Panc1 (cell line): ENCODE data around the gene OPHN1. TPM values are rescaled to one million over a fixed set of nuclear protein-coding genes. Genes with fewer than 3 reads are reported as not detected.

Experiments used
- ATAC-seq: fragments of 200-7000 bp; cut with Tn5 transposase; 2 replicates; pipeline ENCODE4 v1.9.1; 2020; ENCODE audit warnings: mild to moderate bottlenecking, moderate library complexity
- BruUV-seq: library from RNA; stranded (reverse); fragments of 400-500 nt; replicated peaks from 2 replicates; lab custom pipeline; 2021; lab: Mats Ljungman, UMichigan
- CTCF ChIA-PET: fragments of 300-600 bp; sonication (Branson Sonifier 250); formaldehyde crosslinking; loops from one replicate; lab custom pipeline; 2022; ENCODE audit warnings: antibody characterized with exemption; lab: Charles Lee
- POLR2A ChIA-PET: fragments of 300-600 bp; sonication (Branson Sonifier 250); formaldehyde crosslinking; loops from one replicate; lab custom pipeline; 2022; ENCODE audit warnings: antibody characterized with exemption; lab: Charles Lee
- DNase-seq: peaks from one replicate; pipeline ENCODE4 v3.0.0-alpha.2; 2010; ENCODE audit warnings: low read depth, low spot score
- H3K27ac ChIP-seq: 2 replicates; pipeline ENCODE4 v1.5.1; 2011; ENCODE audit warnings: mild to moderate bottlenecking, low read length, inconsistent platforms
- H3K27me3 ChIP-seq: fragments of 200-500 bp; sonication (Bioruptor generic); 2 replicates; pipeline ENCODE4 v1.6.0; 2014; ENCODE audit warnings: low read length, inconsistent platforms; ENCODE audit not compliant: control insufficient read depth, insufficient read depth
- H3K36me3 ChIP-seq: fragments of 200-500 bp; sonication (Bioruptor generic); 2 replicates; pipeline ENCODE4 v1.5.1; 2014; ENCODE audit warnings: inconsistent platforms, mild to moderate bottlenecking, low read length, moderate library complexity; ENCODE audit not compliant: control insufficient read depth, insufficient read depth
- H3K4me1 ChIP-seq: 2 replicates; pipeline ENCODE4 v1.5.1; 2011; ENCODE audit warnings: inconsistent platforms, mild to moderate bottlenecking, low read length, moderate library complexity; ENCODE audit not compliant: control insufficient read depth, insufficient read depth
- H3K4me3 ChIP-seq, 2 experiments: 2 replicates each; pipeline ENCODE4 v1.5.1; 2011 to 2012; ENCODE audit warnings: low read depth in 2 of 2, low read length in 2 of 2, mild to moderate bottlenecking in 2 of 2, inconsistent platforms in 1 of 2, moderate library complexity in 1 of 2
- H3K9me3 ChIP-seq: fragments of 200-500 bp; sonication (Bioruptor generic); 2 replicates; pipeline ENCODE4 v1.5.1; 2014; ENCODE audit warnings: low read depth, mild to moderate bottlenecking, inconsistent platforms, low read length, moderate library complexity; ENCODE audit not compliant: control insufficient read depth, insufficient read depth
- POLR2AphosphoS5 ChIP-seq: IDR thresholded peaks from 2 replicates; pipeline ENCODE4 v1.6.1; 2012; ENCODE audit warnings: mild to moderate bottlenecking, low read depth, low read length, moderate library complexity
- SIN3A ChIP-seq: IDR thresholded peaks from 2 replicates; pipeline ENCODE4 v1.6.1; 2012; ENCODE audit warnings: low read depth, mild to moderate bottlenecking, low read length, moderate library complexity, borderline replicate concordance; ENCODE audit not compliant: insufficient read depth
- TCF7L2 ChIP-seq: IDR thresholded peaks from 2 replicates; pipeline ENCODE4 v1.6.1; 2011; ENCODE audit warnings: mild to moderate bottlenecking, low read depth, low read length, inconsistent platforms
- in situ Hi-C: cut with HindIII; loops from 2 replicates; pipeline ENCODE4 v1.10.0; 2016; ENCODE audit warnings: low sequenced_read_pairs, low pct_unique_long_range_greater_than_20kb
- intact Hi-C: fragments of 100-400 bp; cut with micrococcal nuclease; formaldehyde crosslinking; loops from one replicate; pipeline ENCODE4 v1.10.0; 2022; ENCODE audit not compliant: unreplicated experiment
- total RNA-seq: library from RNA; stranded (reverse); gene quantifications from one replicate; pipeline ENCODE4 v1.2.1, GENCODE V29; 2021; ENCODE audit not compliant: unreplicated experiment
- TF ChIP-seq, protein P1 (sequence below), 2 experiments: IDR thresholded peaks; 2 replicates each; pipeline ENCODE4 v1.6.1; 2011 to 2012; ENCODE audit warnings: low read depth in 2 of 2, control low read depth in 1 of 2, low read length in 1 of 2, mild to moderate bottlenecking in 1 of 2, moderate library complexity in 1 of 2; ENCODE audit not compliant: insufficient read depth in 1 of 2
- TF ChIP-seq, protein P2 (sequence below): fragments of 450-650 bp; IDR thresholded peaks from 2 replicates; pipeline ENCODE4 v1.5.1; 2017; ENCODE audit warnings: mild to moderate bottlenecking

OPHN1 gene
- total RNA-seq, 1 experiment from 2014 or later, result 8.8 TPM

DNA sequence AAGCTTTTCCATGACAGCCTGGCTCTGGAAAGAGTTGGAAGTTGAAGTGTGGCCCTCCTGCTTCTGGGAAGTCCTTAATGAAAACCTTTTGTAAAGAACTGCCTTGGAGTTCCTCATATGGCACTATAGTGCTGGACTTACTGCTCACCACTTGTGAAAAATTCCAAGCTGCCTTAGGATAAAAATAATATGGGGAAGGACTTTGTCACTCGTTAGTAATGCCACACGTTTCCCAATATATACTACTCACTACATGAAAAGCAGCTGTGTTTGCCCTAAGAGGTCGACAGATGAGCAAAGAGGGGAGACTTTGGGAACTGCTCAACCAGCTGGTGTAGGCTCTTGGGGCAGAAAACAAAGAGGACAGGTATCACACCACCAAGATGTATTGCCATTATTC lies 11.7 kb downstream of the OPHN1 start:
- no peak for TF ChIP-seq SIN3A
- no peak for TF ChIP-seq POLR2AphosphoS5
- TF ChIP-seq, protein P1, sequence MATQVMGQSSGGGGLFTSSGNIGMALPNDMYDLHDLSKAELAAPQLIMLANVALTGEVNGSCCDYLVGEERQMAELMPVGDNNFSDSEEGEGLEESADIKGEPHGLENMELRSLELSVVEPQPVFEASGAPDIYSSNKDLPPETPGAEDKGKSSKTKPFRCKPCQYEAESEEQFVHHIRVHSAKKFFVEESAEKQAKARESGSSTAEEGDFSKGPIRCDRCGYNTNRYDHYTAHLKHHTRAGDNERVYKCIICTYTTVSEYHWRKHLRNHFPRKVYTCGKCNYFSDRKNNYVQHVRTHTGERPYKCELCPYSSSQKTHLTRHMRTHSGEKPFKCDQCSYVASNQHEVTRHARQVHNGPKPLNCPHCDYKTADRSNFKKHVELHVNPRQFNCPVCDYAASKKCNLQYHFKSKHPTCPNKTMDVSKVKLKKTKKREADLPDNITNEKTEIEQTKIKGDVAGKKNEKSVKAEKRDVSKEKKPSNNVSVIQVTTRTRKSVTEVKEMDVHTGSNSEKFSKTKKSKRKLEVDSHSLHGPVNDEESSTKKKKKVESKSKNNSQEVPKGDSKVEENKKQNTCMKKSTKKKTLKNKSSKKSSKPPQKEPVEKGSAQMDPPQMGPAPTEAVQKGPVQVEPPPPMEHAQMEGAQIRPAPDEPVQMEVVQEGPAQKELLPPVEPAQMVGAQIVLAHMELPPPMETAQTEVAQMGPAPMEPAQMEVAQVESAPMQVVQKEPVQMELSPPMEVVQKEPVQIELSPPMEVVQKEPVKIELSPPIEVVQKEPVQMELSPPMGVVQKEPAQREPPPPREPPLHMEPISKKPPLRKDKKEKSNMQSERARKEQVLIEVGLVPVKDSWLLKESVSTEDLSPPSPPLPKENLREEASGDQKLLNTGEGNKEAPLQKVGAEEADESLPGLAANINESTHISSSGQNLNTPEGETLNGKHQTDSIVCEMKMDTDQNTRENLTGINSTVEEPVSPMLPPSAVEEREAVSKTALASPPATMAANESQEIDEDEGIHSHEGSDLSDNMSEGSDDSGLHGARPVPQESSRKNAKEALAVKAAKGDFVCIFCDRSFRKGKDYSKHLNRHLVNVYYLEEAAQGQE (IDR thresholded peaks at IDR 0.05; ENCODE audit: insufficient read depth in 1 of 2, low read depth in 2 of 2, low read length in 1 of 2), result no peak
- TF ChIP-seq, protein P2, sequence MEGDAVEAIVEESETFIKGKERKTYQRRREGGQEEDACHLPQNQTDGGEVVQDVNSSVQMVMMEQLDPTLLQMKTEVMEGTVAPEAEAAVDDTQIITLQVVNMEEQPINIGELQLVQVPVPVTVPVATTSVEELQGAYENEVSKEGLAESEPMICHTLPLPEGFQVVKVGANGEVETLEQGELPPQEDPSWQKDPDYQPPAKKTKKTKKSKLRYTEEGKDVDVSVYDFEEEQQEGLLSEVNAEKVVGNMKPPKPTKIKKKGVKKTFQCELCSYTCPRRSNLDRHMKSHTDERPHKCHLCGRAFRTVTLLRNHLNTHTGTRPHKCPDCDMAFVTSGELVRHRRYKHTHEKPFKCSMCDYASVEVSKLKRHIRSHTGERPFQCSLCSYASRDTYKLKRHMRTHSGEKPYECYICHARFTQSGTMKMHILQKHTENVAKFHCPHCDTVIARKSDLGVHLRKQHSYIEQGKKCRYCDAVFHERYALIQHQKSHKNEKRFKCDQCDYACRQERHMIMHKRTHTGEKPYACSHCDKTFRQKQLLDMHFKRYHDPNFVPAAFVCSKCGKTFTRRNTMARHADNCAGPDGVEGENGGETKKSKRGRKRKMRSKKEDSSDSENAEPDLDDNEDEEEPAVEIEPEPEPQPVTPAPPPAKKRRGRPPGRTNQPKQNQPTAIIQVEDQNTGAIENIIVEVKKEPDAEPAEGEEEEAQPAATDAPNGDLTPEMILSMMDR, result no peak
- TF ChIP-seq TCF7L2, result no peak
- Histone ChIP-seq H3K9me3 (no peaks in the 10 kb centered on the region), H3K4me1 (peaks cover 18% of the 10 kb centered on the region), H3K27me3 (no peaks in the 10 kb centered on the region), H3K36me3 (no peaks in the 10 kb centered on the region), H3K27ac (no peak overlapping the region), H3K4me3 (no peak overlapping the region)
- ChIA-PET POLR2A (no interaction called here), CTCF (no interaction called here)
- intact Hi-C loops, result no loop called here
- BruUV-seq, result no TSS peak
- no peak for DNase-seq
- no peak for ATAC-seq
- in situ Hi-C loops, result no loop called here

DNA sequence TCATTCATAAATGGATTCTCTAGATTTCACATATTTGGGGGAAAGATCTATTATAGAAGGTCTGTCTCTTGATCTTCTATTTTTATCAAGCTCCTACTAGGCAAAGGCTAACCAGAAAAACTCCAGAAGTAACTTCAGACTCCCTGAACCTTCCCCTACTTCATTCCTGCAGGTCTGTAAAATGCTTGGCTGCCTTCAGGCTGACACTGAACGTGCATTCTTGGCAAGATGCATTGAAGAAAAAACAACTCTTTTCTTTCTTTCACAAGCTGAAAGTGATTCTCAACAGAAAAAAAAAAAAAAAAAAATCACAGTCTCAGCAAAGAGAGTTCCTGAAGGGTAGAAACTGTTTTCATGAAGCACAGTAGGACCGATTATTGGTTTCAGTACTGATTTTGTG lies 12.7 kb downstream of the OPHN1 start:
- no TSS peak for BruUV-seq
- intact Hi-C loops (no loop called here), in situ Hi-C loops (no loop called here)
- DNase-seq (no peak), ATAC-seq (no peak)
- CTCF ChIA-PET, result interaction anchor here (0.6 kb wide), 1 partner anchor 12 kb away, joined by 3 read pairs; no protein-coding TSS in a partner anchor
- Histone ChIP-seq H3K4me3 (no peak overlapping the region), H3K27ac (0 out of 2 replicates have a peak overlapping the region, but pooled peaks have one; percentile 12), H3K4me1 (peaks cover 24% of the 10 kb centered on the region), H3K27me3 (no peaks in the 10 kb centered on the region), H3K36me3 (no peaks in the 10 kb centered on the region), H3K9me3 (no peaks in the 10 kb centered on the region)
- TF ChIP-seq POLR2AphosphoS5, result no peak
- TF ChIP-seq, protein P2, result no peak
- TF ChIP-seq SIN3A, result no peak
- POLR2A ChIA-PET, result no interaction called here
